ENCODE data around the gene MMP8.

The MMP8 gene

DNA sequence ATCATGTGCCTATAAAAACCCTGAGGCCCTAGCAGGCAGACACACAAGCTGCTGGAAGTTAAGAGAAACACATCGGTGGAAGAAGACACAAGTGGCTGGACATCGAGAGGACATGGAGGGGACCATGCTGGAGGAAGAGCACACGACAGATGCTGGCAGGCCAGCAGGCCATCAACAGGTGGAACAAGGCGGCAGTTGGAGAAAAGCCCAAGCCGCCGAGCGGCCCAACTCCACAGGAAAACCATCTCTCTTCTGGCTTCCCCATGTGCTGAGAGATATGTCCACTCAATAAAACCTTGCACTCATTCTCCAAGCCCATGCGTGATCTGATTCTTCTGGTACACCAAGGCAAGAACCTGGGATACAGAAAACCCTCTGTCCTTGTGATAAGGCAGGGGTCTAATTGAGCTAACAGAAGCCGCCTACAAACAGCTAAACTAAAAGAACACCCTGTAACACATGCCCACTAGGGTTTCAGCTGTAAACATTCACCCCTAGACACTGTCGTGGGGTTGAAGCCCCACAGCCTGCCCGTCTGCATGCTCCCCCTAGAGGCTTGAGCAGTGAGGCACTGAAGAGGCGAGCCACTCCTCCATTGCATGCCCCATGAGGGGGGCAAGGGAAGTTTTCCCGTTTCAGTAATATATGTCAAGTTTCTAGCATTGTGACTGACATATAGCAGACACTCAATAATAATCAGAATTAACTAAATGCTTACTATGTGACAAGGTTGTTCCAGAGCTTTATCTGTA is 60.6 kb downstream of the MMP8 start:
- Histone ChIP-seq H3K27ac (no peak overlapping the region), H3K4me3 (IDR thresholded peaks at IDR 0.05; ENCODE audit: insufficient read depth, low read depth, low read length) (no peak overlapping the region), H2AFZ (ENCODE audit: low read depth) (no peak overlapping the region), H3K27me3 (ENCODE audit: insufficient read depth, low read depth) (no peaks in the 10 kb centered on the region), H3K4me2 (no peak overlapping the region), H3K9ac (no peak overlapping the region), H3K36me3 (ENCODE audit: insufficient read depth) (no peaks in the 10 kb centered on the region), H4K20me1 (ENCODE audit: insufficient read depth) (no peaks in the 10 kb centered on the region), H3K79me2 (ENCODE audit: insufficient read depth, low read depth) (no peaks in the 10 kb centered on the region), H3K4me1 (ENCODE audit: low read depth, poor library complexity, severe bottlenecking) (no peaks in the 10 kb centered on the region)
- no peak for TF ChIP-seq CTCF (conservative IDR thresholded peaks at IDR 0.05; ENCODE audit: low read depth, low read length)

DNA sequence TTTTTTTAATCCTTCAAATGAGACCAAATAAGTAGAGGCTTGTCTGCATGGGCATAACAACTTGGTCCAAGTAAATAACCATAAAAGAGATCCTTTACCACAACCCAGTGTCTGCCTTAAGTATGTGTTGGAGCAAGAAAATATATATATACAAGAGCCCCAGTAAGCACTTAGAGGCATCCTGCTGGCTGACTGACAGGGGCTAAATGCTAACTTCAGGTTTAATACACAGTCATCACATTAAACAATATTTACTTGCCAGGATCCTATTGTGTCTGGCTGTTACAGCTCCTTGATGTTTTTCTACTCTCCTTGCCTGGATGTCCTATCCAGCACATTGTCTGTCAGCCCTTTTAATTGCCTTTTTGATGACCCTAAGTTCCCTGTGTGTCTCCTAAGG is 62.1 kb downstream of the MMP8 start:
- TF ChIP-seq CTCF (conservative IDR thresholded peaks at IDR 0.05; ENCODE audit: low read depth, low read length), result no peak
- no peaks in the 10 kb centered on the region for H3K36me3 ChIP-seq (ENCODE audit: insufficient read depth)
- H3K27me3 ChIP-seq (ENCODE audit: insufficient read depth, low read depth), result no peaks in the 10 kb centered on the region
- no peaks in the 10 kb centered on the region for H3K4me1 ChIP-seq (ENCODE audit: low read depth, poor library complexity, severe bottlenecking)
- H2AFZ ChIP-seq (ENCODE audit: low read depth), result no peak overlapping the region
- H3K4me3 ChIP-seq (IDR thresholded peaks at IDR 0.05; ENCODE audit: insufficient read depth, low read depth, low read length), result no peak overlapping the region
- no peaks in the 10 kb centered on the region for H4K20me1 ChIP-seq (ENCODE audit: insufficient read depth)
- no peak overlapping the region for H3K9ac ChIP-seq
- H3K79me2 ChIP-seq (ENCODE audit: insufficient read depth, low read depth), result no peaks in the 10 kb centered on the region
- H3K4me2 ChIP-seq, result no peak overlapping the region
- no peak overlapping the region for H3K27ac ChIP-seq

Data from KMS-11 (cell line).